GM23338 (cell line): ENCODE measurements around the gene CEP57. TPM values are rescaled to one million over a fixed set of nuclear protein-coding genes. Genes with fewer than 3 reads are reported as not detected.

Experiments used
- ATAC-seq: fragments of 200-7000 bp; cut with Tn5 transposase; 3 replicates; pipeline ENCODE4 v1.9.1; 2020
- DNase-seq: peaks from one replicate; pipeline ENCODE4 v3.0.0-alpha.2; 2015; ENCODE audit warnings: low spot score
- H2AFZ ChIP-seq: fragments of 200-600 bp; sonication (generic); 2 replicates; pipeline ENCODE4 v1.8.0; 2016; ENCODE audit warnings: antibody characterized with exemption, mild to moderate bottlenecking, moderate library complexity
- H3F3A ChIP-seq: fragments of 200-600 bp; sonication (generic); replicated peaks from 2 replicates; pipeline ENCODE4 v1.8.0; 2017; ENCODE audit warnings: antibody characterized with exemption, mixed run types, low read depth
- H3K27ac ChIP-seq: fragments of 200-600 bp; sonication (generic); 2 replicates; pipeline ENCODE4 v1.6.1; 2016; ENCODE audit warnings: low read depth
- H3K27me3 ChIP-seq: fragments of 200-600 bp; sonication (generic); 2 replicates; pipeline ENCODE4 v1.8.0; 2016; ENCODE audit warnings: mild to moderate bottlenecking, mixed run types, moderate library complexity; ENCODE audit not compliant: insufficient read depth
- H3K36me3 ChIP-seq: fragments of 200-600 bp; sonication (generic); 2 replicates; pipeline ENCODE4 v1.8.0; 2016; ENCODE audit warnings: mild to moderate bottlenecking; ENCODE audit not compliant: insufficient read depth
- H3K4me1 ChIP-seq: fragments of 200-600 bp; sonication (generic); 2 replicates; pipeline ENCODE4 v1.8.0; 2016; ENCODE audit warnings: mild to moderate bottlenecking, moderate library complexity; ENCODE audit not compliant: insufficient read depth
- H3K4me2 ChIP-seq: fragments of 200-600 bp; sonication (generic); 2 replicates; pipeline ENCODE4 v1.7.1; 2017; ENCODE audit warnings: mixed run types
- H3K4me3 ChIP-seq: fragments of 200-600 bp; sonication (generic); 2 replicates; pipeline ENCODE4 v1.6.1; 2016; ENCODE audit warnings: mixed run types
- H3K79me2 ChIP-seq: fragments of 200-600 bp; sonication (generic); replicated peaks from 2 replicates; pipeline ENCODE4 v1.8.0; 2017; ENCODE audit warnings: mild to moderate bottlenecking; ENCODE audit not compliant: insufficient read depth
- H3K9me2 ChIP-seq: fragments of 200-600 bp; sonication (generic); 2 replicates; pipeline ENCODE4 v1.8.0; 2017; ENCODE audit not compliant: insufficient read depth
- H4K20me1 ChIP-seq: fragments of 200-600 bp; sonication (generic); replicated peaks from 2 replicates; pipeline ENCODE4 v1.8.0; 2017; ENCODE audit warnings: mild to moderate bottlenecking; ENCODE audit not compliant: insufficient read depth
- H3K27ac Mint-ChIP-seq: 2 replicates; pipeline ENCODE4 v1.8.0; 2020; ENCODE audit warnings: inconsistent platforms, mild to moderate bottlenecking, moderate library complexity, mixed read lengths
- H3K27me3 Mint-ChIP-seq: 3 replicates; pipeline ENCODE4 v1.8.0; 2022; ENCODE audit warnings: low read depth, mild to moderate bottlenecking, moderate library complexity, mixed read lengths, inconsistent platforms; ENCODE audit not compliant: insufficient read depth, poor library complexity
- H3K36me3 Mint-ChIP-seq: 3 replicates; pipeline ENCODE4 v1.8.0; 2021; ENCODE audit warnings: low read depth, mild to moderate bottlenecking, inconsistent platforms, moderate library complexity, mixed read lengths
- H3K4me1 Mint-ChIP-seq: 3 replicates; pipeline ENCODE4 v1.8.0; 2020; ENCODE audit warnings: mild to moderate bottlenecking, inconsistent platforms, mixed read lengths
- H3K4me3 Mint-ChIP-seq: 3 replicates; pipeline ENCODE4 v1.8.0; 2021; ENCODE audit warnings: moderate library complexity, mild to moderate bottlenecking, inconsistent platforms, mixed read lengths
- H3K9me3 Mint-ChIP-seq: 3 replicates; pipeline ENCODE4 v1.8.0; 2020; ENCODE audit warnings: moderate library complexity, mild to moderate bottlenecking, inconsistent platforms, mixed read lengths
- CREB1 ChIP-seq: fragments of 250-450 bp; sonication (Bioruptor Pico); IDR thresholded peaks from 2 replicates; pipeline ENCODE4 v1.5.0; 2020; ENCODE audit warnings: low read depth, mild to moderate bottlenecking, moderate library complexity
- CTCF ChIP-seq, 2 experiments: fragments of 200-600 bp in 1 of 2; sonication (generic) in 1 of 2; conservative IDR thresholded peaks; 2 replicates each; pipeline versions ENCODE4 v1.5.1 to v1.6.1; 2016 to 2017; ENCODE audit warnings: antibody characterized with exemption in 2 of 2, low read depth in 2 of 2, mild to moderate bottlenecking in 2 of 2, moderate library complexity in 1 of 2
- ETS1 ChIP-seq: IDR thresholded peaks from 2 replicates; pipeline ENCODE4 v1.6.1; 2016; ENCODE audit warnings: antibody characterized with exemption
- EZH2 ChIP-seq: fragments of 200-600 bp; sonication (generic); IDR thresholded peaks from one replicate; pipeline ENCODE4 v1.8.0; 2017; ENCODE audit warnings: antibody characterized with exemption, mild to moderate bottlenecking, low read depth; ENCODE audit not compliant: unreplicated experiment
- EZH2phosphoT487 ChIP-seq: fragments of 200-600 bp; sonication (generic); IDR thresholded peaks from one replicate; pipeline ENCODE4 v1.8.1; 2018; ENCODE audit warnings: antibody characterized with exemption; ENCODE audit not compliant: unreplicated experiment
- JUNB ChIP-seq: IDR thresholded peaks from one replicate; pipeline ENCODE4 v1.6.1; 2016; ENCODE audit warnings: antibody characterized with exemption; ENCODE audit not compliant: unreplicated experiment
- NANOG ChIP-seq: IDR thresholded peaks from 2 replicates; pipeline ENCODE4 v1.6.1; 2016; ENCODE audit warnings: antibody characterized with exemption, borderline replicate concordance
- POLR2AphosphoS5 ChIP-seq: IDR thresholded peaks from 2 replicates; pipeline ENCODE4 v1.6.1; 2016; ENCODE audit warnings: antibody characterized with exemption, low read depth
- REST ChIP-seq: IDR thresholded peaks from one replicate; pipeline ENCODE4 v1.6.1; 2018; ENCODE audit warnings: antibody characterized with exemption; ENCODE audit not compliant: unreplicated experiment
- STAT1 ChIP-seq: IDR thresholded peaks from one replicate; pipeline ENCODE4 v1.6.1; 2016; ENCODE audit warnings: antibody characterized with exemption; ENCODE audit not compliant: unreplicated experiment
- ZNF114 ChIP-seq: fragments of 250-450 bp; sonication (Bioruptor Pico); IDR thresholded peaks from 2 replicates; pipeline ENCODE4 v1.5.0; 2020; ENCODE audit warnings: mild to moderate bottlenecking, moderate library complexity
- ZNF331 ChIP-seq: fragments of 250-450 bp; sonication (Bioruptor Pico); IDR thresholded peaks from 2 replicates; pipeline ENCODE4 v1.5.0; 2020; ENCODE audit warnings: low read depth, mild to moderate bottlenecking, moderate library complexity
- polyA plus RNA-seq: library from polyadenylated mRNA; unstranded; fragments of >200 nt; fragmentation: Nextera tagmentation; extraction: Ambion mirVana; gene quantifications from 2 replicates; pipeline ENCODE4 v1.2.1, GENCODE V29; 2016
- total RNA-seq: library from RNA; depleted of rRNA; stranded (reverse); fragments of >200 nt; shearing (Covaris generic); gene quantifications from 2 replicates; pipeline ENCODE4 v1.2.3, GENCODE V29; 2014
- TF ChIP-seq, protein P1 (sequence below): fragments of 250-450 bp; sonication (Bioruptor Pico); IDR thresholded peaks from 2 replicates; pipeline ENCODE4 v1.5.0; 2020; ENCODE audit warnings: mild to moderate bottlenecking, moderate library complexity

CEP57 gene
- total and polyA plus RNA-seq, 2 experiments from 2014 or later = 76.2 to 124 TPM

DNA sequence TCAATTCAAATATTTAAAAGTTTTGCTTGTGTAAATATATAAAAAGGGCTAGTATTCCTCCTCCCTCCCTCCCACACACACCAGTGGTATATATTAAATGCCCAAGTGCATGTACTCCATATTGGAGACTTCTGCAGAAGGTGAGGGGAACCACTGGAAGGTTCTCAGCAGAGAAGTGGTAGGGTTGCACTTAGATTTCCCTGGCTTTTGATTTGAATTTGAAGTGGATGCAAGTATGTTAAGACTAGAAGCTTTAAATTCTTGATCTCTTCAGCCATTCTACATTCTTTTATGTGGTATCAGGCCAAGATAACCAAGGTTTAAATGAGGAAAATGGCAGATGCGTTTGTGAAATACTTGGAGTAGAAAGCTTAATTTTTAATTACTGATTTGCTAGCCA lies 43.1 kb downstream of the CEP57 start (continued):
- TF ChIP-seq, protein P1, sequence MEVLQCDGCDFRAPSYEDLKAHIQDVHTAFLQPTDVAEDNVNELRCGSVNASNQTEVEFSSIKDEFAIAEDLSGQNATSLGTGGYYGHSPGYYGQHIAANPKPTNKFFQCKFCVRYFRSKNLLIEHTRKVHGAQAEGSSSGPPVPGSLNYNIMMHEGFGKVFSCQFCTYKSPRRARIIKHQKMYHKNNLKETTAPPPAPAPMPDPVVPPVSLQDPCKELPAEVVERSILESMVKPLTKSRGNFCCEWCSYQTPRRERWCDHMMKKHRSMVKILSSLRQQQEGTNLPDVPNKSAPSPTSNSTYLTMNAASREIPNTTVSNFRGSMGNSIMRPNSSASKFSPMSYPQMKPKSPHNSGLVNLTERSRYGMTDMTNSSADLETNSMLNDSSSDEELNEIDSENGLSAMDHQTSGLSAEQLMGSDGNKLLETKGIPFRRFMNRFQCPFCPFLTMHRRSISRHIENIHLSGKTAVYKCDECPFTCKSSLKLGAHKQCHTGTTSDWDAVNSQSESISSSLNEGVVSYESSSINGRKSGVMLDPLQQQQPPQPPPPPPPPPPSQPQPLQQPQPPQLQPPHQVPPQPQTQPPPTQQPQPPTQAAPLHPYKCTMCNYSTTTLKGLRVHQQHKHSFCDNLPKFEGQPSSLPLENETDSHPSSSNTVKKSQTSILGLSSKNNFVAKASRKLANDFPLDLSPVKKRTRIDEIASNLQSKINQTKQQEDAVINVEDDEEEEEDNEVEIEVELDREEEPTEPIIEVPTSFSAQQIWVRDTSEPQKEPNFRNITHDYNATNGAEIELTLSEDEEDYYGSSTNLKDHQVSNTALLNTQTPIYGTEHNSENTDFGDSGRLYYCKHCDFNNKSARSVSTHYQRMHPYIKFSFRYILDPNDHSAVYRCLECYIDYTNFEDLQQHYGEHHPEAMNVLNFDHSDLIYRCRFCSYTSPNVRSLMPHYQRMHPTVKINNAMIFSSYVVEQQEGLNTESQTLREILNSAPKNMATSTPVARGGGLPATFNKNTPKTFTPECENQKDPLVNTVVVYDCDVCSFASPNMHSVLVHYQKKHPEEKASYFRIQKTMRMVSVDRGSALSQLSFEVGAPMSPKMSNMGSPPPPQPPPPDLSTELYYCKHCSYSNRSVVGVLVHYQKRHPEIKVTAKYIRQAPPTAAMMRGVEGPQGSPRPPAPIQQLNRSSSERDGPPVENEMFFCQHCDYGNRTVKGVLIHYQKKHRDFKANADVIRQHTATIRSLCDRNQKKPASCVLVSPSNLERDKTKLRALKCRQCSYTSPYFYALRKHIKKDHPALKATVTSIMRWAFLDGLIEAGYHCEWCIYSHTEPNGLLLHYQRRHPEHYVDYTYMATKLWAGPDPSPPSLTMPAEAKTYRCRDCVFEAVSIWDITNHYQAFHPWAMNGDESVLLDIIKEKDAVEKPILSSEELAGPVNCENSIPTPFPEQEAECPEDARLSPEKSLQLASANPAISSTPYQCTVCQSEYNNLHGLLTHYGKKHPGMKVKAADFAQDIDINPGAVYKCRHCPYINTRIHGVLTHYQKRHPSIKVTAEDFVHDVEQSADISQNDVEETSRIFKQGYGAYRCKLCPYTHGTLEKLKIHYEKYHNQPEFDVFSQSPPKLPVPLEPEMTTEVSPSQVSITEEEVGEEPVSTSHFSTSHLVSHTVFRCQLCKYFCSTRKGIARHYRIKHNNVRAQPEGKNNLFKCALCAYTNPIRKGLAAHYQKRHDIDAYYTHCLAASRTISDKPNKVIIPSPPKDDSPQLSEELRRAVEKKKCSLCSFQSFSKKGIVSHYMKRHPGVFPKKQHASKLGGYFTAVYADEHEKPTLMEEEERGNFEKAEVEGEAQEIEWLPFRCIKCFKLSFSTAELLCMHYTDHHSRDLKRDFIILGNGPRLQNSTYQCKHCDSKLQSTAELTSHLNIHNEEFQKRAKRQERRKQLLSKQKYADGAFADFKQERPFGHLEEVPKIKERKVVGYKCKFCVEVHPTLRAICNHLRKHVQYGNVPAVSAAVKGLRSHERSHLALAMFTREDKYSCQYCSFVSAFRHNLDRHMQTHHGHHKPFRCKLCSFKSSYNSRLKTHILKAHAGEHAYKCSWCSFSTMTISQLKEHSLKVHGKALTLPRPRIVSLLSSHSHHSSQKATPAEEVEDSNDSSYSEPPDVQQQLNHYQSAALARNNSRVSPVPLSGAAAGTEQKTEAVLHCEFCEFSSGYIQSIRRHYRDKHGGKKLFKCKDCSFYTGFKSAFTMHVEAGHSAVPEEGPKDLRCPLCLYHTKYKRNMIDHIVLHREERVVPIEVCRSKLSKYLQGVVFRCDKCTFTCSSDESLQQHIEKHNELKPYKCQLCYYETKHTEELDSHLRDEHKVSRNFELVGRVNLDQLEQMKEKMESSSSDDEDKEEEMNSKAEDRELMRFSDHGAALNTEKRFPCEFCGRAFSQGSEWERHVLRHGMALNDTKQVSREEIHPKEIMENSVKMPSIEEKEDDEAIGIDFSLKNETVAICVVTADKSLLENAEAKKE (CRISPR knock-in tag) = no peak
- TF ChIP-seq STAT1 (no peak), CREB1 (CRISPR knock-in tag) (no peak), ZNF331 (CRISPR knock-in tag) (no peak), POLR2AphosphoS5 (no peak)

DNA sequence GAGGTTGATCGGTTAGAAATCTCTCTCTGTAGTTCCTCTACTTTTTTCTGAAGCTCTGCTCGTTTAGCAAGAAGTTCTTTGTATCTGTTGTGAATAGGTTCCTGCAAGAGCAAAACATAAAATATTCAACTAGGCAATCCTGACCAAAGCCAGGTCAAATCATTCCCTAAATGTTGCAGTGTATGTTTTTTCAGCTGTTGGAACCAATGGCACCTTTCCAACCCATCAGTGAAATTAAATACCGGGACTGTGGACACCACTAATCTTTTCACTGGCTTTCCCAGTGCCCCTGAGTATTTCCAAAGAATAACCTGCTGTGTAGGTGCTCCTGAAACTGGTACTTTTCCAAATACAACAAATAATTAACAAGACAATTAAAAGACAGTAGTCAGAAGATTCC lies 45.1 kb downstream of the CEP57 start:
- H3K27me3 Mint-ChIP-seq = no peaks in the 10 kb centered on the region
- ATAC-seq (no peak), DNase-seq (no peak)
- Histone ChIP-seq H3K4me1 (no peaks in the 10 kb centered on the region), H3K4me2 (no peak overlapping the region), H3K27me3 (no peaks in the 10 kb centered on the region), H4K20me1 (no peaks in the 10 kb centered on the region; the same call in 1 of the 2 replicates), H3K79me2 (no peaks in the 10 kb centered on the region), H3K36me3 (peaks cover 33% of the 10 kb centered on the region; the same call in 1 of the 2 replicates), H3K27ac (peak overlapping the region; percentile 53; the same call in 1 of the 2 replicates), H2AFZ (no peak overlapping the region), H3K9me2 (no peaks in the 10 kb centered on the region), H3K4me3 (no peak overlapping the region), H3F3A (no peaks in the 10 kb centered on the region)
- no peaks in the 10 kb centered on the region for H3K9me3 Mint-ChIP-seq
- H3K4me3 Mint-ChIP-seq = no peak overlapping the region
- peaks cover 52% of the 10 kb centered on the region for H3K36me3 Mint-ChIP-seq
- H3K4me1 Mint-ChIP-seq = no peaks in the 10 kb centered on the region
- no peak overlapping the region for H3K27ac Mint-ChIP-seq
- no peak for TF ChIP-seq NANOG
- TF ChIP-seq EZH2 = no peak
- no peak for TF ChIP-seq REST
- TF ChIP-seq CTCF (conservative IDR thresholded peaks at IDR 0.05; ENCODE audit: low read depth in 2 of 2) = no peak
- TF ChIP-seq EZH2phosphoT487 = no peak
- TF ChIP-seq CREB1 (CRISPR knock-in tag) = no peak
- TF ChIP-seq JUNB = no peak
- no peak for TF ChIP-seq STAT1
- TF ChIP-seq ZNF331 (CRISPR knock-in tag) = no peak
- TF ChIP-seq ZNF114 (CRISPR knock-in tag) = no peak
- TF ChIP-seq ETS1 = no peak
